ENCODE data around the gene PXT1.

PXT1 gene

DNA sequence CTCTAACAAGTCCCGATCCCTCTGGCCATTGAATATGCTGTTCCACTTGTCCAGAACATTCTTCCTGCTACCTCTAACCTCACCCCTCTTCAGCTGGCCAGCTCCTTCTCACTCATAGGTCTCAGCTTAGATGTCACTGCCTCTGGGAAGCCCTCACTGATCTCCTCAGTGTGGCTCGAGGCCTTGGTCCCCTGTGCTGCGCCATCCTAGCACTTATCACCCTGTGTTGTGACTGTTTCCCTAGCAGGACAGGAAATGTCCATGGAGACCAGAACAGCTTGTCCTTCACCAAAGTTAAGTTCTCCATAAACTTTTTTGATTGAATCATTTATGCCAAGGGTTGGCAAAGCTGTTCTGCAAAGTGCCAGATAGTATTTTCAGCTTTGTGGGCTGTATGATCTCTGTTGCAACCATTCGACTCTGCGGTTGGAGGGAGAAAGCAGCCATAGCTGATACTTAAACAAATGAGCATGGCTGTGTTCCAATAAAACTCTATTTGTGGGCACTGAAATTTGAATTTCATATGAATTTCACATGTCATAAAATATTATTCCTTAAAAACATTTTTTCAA, 99.5 kb downstream of the PXT1 start:
- DNase-seq, result no peak

DNA sequence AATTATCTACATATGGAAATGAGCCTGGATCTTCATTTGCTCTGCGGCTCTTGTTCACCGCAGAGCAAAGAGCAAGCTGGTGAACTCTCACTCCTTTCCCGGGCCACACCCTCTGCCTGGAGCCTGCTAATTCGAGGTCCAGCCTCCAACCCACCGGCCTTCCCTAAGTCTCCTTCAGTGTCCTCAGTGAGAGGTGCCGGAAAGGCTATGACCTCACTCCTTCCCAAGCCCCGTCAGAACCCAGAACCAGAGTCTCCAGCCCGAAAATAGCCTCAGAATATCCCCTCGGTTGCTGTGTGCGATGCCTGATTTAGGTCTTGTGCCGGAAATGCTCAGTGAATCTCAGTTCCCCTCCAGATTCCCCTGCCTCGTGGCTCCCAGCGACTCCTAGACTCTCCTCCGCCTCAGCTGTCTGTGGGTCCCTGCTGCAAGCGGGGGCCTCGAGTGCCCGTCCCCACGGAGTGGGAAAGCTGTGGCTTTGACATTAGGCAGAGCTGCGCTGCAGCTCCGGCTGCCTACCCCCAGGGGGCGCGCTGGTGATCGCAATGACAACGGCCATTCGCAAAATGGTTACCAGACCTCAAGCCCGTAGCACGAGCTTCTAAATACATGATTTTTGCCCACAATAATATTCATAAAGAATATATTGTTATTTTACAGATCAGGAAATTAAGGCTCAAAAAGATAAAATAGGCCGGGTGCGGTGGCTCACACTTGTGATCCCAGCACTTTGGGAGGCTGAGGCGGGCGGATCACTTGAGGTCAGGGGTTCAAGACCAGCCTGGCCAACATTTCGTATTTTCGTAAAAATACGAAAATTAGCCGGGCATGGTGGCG, 101.8 kb downstream of the PXT1 start:
- peak; percentile 77 for DNase-seq

All from NCI-H69 (cell line).